HG03060 (cell line): Measurements from ENCODE around the gene LRTM1.

Experiments used
- ATAC-seq: cut with Tn5 transposase; IDR thresholded peaks from one replicate; pipeline ENCODE4 v1.9.1; 2021; ENCODE audit warnings: low read depth, moderate number of reproducible peaks; ENCODE audit not compliant: unreplicated experiment

The LRTM1 gene

DNA sequence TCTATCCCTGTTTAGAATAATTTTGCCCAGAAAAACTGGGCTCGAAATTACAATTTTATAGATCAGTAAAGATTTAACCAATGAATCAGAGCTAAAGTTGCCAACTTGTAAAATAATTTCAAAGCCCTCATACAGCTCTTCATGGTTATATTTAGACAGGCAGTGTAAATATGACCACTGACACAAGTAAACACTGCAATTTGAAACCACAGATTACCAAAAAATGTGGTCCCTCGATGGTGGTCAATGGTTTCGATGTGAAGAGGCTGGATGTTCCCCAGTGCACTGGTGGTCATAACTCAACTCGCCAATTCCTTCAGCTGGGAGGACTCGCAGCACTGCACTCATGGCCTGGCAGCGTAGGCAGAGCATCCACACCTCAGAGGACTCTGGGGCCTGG, 28.6 kb downstream of the LRTM1 start:
- no peak for ATAC-seq

DNA sequence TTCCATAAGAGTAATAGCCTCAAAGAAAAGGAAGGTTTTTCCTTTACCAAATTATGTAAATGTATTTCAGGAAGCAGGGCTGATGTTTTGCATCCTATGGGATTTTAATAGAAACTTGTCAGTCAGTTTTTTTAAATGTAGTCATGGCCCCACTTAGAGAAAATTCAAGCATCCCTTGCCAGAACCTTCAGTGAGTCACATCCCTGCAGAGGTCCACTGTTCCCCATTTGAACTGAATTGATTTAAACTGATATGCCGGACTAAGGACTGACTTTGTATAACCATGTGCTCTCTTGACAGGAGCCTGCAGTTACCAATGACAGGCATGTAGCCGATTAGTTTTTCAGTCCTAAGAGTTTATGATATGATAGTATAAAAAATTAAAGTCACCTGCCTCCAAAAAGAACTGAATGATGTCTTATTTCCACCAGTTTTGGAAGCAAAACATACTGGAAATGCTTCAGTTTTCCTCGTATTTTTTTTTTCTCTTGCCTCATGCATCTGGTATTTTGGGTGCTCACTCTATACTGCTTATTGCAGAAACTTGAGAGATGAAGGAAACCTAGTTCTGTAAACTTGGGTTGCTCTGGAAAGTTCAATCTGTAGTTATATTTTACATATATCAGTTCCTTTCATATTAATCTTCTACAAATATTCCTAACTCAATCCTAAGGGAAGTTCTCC, 30.7 kb downstream of the LRTM1 start:
- ATAC-seq, result no peak

DNA sequence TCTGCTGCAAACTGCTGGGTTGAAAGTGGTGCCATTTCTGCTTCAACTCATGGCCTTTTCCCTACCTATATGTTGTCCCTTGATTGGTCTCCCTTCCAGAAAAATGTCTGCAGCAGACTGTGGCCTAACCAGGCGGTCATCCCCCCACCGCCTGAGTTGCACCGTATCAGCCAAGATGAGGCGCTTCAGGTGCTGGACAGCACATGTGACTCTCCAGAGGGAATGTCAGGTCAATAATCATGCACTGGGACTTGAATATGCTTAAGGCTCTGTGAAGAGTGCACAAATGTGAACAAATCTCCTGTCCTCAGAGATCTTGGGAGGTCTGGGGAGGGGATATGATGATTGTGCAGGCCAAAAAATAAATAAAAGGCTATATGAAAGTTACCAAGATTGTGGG, 32.2 kb downstream of the LRTM1 start:
- ATAC-seq, result no peak

DNA sequence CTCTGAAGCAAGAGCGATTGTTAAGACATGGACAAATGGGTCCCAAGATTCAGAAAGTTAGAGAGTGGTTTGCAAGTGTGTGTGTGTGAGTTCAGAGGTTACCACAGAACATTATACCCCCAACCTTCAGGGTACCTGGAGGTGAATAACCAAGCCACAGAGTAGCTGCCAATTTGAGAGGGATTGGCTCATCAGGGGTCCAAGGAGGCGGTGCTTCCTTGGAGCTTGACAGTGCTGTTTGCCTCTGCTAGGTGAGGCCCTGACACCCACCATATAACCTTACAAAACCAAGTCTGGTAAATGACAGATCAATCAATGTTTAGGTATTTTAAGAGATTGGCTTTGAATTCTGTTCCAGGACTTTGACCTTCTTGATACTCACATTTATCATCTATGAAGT, 35.7 kb downstream of the LRTM1 start:
- no peak for ATAC-seq

DNA sequence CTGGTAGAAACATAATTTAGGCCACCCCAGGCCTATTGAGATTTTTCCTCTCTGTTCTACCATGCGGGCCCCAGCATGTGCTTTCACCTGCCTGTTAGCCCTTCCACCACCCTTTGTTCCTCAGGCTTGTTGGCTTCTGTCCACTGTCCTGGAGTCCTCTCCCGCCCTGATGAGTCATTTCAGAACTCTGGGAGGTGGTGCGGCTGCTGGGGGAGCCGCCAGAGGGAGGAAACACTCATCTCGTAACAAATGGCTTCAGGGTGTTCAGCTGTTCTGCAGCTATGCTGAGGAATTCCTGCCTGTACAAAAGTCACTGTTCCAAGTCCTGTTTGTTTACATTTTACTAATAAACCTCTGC, 36.3 kb downstream of the LRTM1 start:
- no peak for ATAC-seq

DNA sequence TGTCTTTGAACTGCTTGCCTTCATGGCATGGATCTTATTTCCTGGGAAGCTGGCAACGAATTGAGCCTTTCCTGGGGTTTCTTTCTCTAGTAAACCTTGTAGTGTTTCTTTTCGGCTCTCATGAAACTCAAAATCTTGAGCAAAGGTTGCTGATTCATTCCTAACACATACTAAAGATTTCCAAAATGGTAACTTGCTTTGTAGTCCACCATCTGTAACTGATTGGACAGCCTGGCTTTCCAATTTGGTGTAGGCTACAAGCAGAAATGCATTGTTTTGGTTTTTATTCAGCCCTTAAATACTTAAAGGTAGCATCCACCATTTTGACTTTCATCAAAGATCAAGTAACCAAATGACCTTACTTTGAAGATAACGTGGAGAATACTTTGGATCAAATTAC, 38.1 kb downstream of the LRTM1 start:
- ATAC-seq, result no peak

DNA sequence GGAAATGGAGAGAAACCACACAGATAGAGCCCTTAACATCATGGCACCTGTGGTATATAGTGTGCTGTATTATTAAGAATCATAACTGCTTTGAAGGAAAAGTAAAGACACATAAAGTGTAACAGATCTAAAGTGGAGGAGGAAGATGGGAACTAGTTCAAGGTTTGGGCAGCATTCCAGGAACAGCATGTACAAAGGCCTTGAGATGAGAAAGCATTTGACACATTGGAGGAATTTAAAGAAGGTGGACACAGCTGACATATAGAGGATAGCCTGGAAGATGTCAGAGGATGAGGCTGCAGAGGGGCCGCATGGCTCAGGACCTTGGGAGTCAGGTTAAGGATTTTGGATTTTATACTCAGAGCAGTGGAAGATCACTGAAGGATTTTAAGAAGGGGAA, 39.0 kb downstream of the LRTM1 start:
- ATAC-seq, result no peak

DNA sequence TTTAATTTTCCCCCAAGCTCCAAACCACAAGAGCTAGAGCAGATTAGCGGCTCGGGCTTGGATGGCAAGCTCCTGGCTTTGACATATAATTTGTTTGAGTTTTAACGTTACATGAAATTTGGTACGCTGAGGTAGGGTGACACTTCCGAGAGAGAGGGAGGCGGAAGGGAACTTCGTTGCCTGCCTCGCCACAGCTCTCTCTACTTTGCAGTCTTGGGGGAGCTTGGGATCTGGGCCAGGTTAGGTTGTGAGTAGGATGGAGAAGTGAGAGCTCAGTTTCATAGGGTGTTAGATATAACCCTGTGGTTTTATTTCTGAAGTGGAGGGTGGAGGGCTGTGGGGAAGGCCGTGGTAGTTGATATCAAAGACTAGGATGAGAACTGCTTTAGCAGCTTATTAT, 39.7 kb downstream of the LRTM1 start:
- no peak for ATAC-seq

DNA sequence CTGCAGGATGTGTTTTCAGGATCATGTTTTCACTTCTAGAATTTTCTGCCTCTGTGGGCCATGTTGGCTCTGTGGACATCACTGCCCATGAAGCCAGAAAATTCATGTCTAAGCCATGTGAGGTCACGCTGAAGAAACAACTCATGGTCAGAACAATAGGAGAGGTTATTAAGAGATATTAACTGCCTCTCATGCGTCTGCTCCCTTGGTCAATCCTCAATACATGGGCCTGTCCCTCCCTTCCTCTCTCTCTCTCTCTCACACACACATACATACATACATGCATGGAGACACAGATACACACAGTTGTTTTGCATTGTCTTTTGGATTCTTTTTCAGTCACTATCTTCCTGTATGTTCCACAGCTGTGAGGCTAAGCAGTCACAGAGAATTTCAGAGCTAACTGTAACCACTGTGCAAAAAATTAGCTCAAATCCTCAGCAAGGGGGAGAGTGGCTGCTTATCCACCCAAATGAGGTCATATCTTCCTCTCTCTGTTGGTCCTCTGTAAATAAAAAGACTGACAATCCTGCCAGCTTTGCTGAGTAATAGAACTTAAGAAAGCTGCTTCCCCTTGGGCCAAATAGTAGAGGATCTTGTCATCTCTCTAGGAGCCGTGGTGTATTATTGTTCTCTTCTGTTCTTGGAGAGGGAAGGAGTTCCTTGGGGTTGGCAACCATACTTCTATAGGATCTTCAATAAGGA, 45.6 kb downstream of the LRTM1 start:
- ATAC-seq, result no peak

DNA sequence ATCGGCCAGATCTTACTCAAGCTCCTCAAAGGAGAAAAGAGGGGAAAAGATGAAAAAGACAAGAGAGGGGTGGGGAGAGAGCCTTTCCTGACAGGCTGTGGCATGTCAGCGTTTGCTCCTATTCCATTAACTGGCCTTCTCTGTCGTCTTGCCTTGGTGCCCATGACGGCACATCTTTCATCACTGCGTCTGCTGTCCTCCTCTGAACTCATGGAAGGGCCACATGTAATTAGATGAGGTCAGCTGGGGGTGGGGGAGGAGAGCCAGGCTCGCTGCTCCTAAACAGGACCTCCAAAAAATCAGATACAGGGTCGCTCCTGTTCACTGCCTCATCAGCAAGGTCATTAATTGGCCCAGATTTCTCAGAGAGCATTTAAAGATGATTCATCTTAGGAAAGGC, 49.7 kb downstream of the LRTM1 start:
- ATAC-seq, result no peak

DNA sequence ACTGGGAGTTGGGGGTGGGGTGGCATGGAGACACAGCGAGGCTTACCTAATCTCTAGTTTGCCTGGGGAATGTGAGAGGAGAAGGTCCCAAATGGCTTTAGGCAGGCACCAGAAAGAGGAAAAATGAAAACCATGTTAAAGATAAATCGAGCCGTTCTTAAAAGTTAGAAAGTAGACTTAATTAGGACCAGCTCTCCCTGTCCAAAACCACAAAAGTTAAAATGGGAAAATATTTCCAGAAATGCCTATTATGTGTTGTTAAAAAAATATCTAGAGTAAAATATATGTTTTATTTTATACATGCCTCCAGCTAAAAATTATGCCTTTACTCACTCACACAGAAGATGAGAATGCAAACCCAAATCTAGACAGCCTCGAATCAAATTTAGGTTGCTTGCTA, 50.1 kb downstream of the LRTM1 start:
- no peak for ATAC-seq

DNA sequence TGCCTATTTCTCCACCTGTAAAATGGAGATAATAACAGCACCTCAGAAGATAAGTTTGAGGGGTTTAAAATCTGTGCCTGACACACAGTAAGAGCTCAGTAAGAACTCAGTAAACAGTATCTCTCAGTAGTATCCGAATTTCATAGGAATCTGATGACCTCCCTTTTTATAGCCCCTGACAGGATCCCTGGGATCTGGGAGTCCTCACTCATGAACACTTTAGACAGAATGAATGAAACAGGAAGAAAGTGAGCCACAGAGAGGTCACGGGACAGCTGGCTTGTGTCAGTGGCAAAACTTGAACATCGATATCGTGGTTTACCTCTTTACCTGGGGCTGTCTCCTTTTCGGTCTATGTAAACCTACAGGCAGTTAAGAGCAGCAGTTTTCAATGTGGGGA, 51.2 kb downstream of the LRTM1 start:
- ATAC-seq, result no peak

DNA sequence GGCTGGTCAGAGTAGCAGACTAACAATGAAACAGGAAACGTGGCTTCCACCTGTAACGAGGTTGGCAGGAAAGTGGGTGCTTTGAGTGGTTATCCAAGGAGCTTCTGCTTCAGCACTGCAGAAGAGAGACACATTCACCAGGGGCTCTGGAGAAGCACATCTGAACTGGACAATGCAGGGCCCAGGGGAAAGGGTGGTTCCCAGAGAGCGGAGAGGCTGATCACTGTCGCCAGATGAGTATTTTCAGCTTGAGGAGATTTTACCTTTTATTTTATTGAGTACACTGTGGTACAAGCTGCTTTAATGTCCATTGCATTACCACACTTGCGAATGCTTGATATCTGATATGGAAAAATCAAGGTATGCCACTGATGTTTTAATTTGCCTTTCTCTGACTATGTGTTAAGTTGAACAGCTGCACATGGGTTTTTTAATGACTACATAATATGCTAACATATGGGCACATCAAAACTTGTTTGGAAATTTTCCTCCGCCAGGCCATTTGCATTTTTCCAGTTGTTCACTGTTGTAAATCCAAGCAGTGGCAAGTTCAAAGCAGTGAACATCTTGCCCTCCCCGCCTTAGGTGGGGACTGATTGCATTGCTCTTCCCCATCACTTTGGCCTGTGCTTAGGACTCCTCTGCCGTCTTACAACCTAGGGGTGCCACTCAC, 52.1 kb downstream of the LRTM1 start:
- no peak for ATAC-seq

DNA sequence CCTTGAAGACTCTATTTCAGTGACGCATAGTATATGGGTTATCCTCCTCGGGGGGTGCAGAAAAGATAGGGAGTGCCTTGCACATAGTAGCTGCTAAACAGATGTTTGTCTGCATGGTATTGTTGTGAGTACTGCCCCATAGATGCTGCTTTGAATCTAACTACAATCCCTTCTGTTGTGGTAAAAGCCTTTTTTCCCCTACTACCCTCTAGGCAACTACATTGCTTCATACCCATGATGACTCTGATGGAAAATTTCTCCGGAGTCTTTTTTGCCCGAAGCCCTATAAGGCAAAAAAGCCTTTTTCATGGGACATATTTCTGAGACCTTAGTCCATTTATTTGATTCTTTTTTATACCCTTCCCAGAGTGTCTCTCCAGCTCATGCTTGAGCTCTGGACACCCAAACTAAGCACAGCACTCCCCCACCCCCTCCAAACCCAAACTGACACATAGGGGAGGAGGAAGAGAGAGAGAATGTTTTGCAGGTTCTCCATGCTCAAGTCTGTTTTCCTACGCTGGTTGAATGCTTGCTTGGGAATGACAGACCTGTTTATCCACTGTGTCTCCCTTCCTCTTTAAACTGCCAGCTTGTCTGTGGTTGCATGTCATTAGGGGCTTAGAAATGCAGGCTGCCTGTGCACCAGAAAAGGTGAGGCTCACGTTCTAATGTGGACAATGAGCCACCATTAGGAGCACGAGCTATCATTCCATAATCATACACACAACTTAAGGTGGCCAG, 52.9 kb downstream of the LRTM1 start:
- no peak for ATAC-seq

DNA sequence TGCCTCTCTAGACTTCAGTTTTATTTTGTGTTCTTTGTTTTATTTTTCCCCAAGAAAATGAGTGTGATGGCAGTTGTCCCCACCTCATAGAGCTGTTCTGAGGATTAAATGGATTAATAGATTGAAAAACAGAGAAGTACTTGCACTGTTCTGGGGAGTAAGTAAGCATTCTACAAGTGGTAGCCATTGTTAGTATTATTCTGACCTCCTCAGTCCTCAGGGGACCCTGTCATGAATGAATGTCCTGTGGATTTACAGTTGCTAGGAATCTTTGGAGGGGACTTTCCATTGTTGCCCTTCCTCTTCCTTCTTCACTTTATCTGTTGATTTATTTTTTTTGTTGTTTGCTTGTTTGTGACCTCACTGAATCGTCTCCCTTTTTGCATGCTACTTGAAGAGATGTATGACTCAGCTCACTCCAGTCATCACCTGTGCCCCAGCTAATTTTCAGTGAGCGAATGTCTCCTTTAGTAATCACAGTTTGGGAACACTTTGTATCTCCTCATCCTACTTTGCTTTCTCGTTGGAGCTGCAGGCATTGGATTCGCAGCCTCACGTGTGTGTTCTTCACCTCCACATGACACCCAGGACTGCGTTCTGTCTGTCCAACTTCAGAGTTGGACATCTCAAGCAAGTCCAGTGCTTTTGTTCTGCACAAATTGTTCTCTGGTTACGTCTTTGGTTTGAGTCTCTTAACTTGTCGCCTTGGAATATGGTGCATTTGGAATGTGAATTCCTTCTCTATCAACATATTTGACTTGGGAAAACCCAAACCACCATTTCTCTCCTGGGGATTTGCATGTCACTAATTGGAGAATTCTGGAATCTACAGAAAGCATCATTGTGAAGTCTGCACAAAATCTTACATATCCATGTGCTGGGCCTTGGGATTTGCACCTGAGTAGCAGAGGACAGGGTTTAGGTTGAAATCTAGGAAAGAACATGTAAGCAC, 54.5 kb downstream of the LRTM1 start:
- no peak for ATAC-seq

DNA sequence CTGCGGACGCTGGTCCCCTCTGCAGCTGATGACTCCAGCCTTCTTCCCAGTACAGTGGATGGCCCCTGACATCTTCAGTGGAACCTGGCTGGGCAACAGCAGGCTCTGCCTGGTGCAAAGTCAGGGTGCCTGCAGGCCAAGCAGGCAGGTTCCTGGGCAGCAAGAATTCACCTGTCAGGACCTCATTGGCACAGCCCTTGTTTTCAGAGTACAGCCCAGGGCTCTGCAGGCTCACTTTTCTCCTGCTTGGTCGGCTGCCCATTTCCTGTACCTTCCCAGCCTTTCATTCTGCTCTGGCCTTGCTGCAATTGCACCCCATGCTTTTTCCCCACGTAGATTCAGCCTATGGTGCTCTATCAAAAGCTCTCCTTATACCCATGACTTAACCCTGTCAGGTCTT, 56.0 kb downstream of the LRTM1 start:
- ATAC-seq, result no peak

DNA sequence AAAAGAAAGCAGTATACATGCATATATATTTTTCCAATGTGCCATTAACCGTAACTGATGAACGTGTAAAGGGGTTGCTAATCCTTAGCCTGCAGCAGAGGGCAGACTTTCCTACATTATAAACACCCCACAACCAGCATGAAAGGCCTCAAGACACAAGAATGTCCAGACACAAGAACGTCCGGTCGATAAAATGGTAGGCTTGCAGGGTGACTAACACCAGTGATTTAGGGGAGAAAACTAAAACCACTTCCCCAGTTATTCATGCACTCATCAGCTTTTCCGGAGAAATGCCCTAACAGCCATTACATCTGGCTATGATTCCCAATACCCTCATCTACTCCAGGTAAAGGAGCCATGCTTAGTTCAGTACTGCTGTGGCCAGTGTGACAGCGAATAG, 57.4 kb downstream of the LRTM1 start:
- ATAC-seq, result no peak
